ENCODE measurements around the gene EMILIN2. TPM values are rescaled to one million over a fixed set of nuclear protein-coding genes. Genes with fewer than 3 reads are reported as not detected.

EMILIN2 gene
- total and polyA plus RNA-seq, 9 of the 15 experiments (the other 6 are each of a cell fraction or from before 2014, with no cell fraction given): 0.01 to 0.40 (median 0.19) TPM

GRCh38 chr18:2959341-2959740, 112.5 kb downstream of the EMILIN2 start (continued):
- no peak for TF ChIP-seq ZNF280A (IDR thresholded peaks at IDR 0.05; ENCODE audit: low read depth, partially characterized antibody)
- TF ChIP-seq POLR2B (IDR thresholded peaks at IDR 0.05; ENCODE audit: low read depth, partially characterized antibody): no peak

GRCh38 chr18:2960983-2961696, 114.3 kb downstream of the EMILIN2 start:
- no peak overlapping the region for H3K4me2 ChIP-seq (ENCODE audit: insufficient read depth, low read length)
- intact Hi-C loops (cut with micrococcal nuclease) (no loop called here), in situ Hi-C loops (cut with MboI) (no loop called here)
- H3K9me1 ChIP-seq (ENCODE audit: control insufficient read depth, insufficient read depth, low read length): no peaks in the 10 kb centered on the region
- H3K4me3 ChIP-seq: no peak overlapping the region
- FAIRE-seq: no peak
- H3K79me2 ChIP-seq (ENCODE audit: control insufficient read depth, insufficient read depth, low read length): peaks cover 42% of the 10 kb centered on the region
- H4K20me1 ChIP-seq (replicated peaks; ENCODE audit: control insufficient read depth, insufficient read depth, low read length): no peaks in the 10 kb centered on the region
- H2AFZ ChIP-seq (ENCODE audit: low read depth, low read length): no peak overlapping the region
- H3K36me3 ChIP-seq (ENCODE audit: control insufficient read depth, insufficient read depth, low read length): peaks cover 38% of the 10 kb centered on the region
- H3K9ac ChIP-seq (ENCODE audit: insufficient read depth in 1 of 2, low read depth in 2 of 2, low read length in 2 of 2): no peak overlapping the region
- POLR2A ChIA-PET: interaction anchor here (0.7 to 3.3 kb wide), 4 partner anchors 11 to 195 kb away, joined by 3 to 27 read pairs (median 4); no protein-coding TSS in a partner anchor
- DNase-seq (ENCODE audit: extremely low read depth in 1 of 4, low spot score in 3 of 4): no peak
- no peak overlapping the region for H3K27ac ChIP-seq (ENCODE audit: extremely low read depth, low read depth, low read length)
- CTCF ChIA-PET (ENCODE audit: low intra/inter-chr PET ratio): no interaction called here
- no peaks in the 10 kb centered on the region for H3K4me1 ChIP-seq (replicated peaks in 1 of 2; ENCODE audit: control insufficient read depth in 2 of 2, insufficient read depth in 2 of 2, low read length in 2 of 2)
- H3K9me3 ChIP-seq (replicated peaks; ENCODE audit: control insufficient read depth, insufficient read depth, low read depth, low read length): no peaks in the 10 kb centered on the region
- no TSS peak for BruUV-seq (replicated peaks)
- no peaks in the 10 kb centered on the region for H3K27me3 ChIP-seq (ENCODE audit: control insufficient read depth in 2 of 2, insufficient read depth in 2 of 2, low read length in 2 of 2)
- WGBS (ENCODE audit: insufficient coverage, low coverage, missing lambda C conversion rate): 90% methylated on average over 7 of the region's 7 CpGs
- ATAC-seq: no peak
- no peak for TF ChIP-seq STAT5A (IDR thresholded peaks at IDR 0.05; ENCODE audit: borderline replicate concordance, low read length)
- no peak for TF ChIP-seq PATZ1 (CRISPR knock-in tag; IDR thresholded peaks at IDR 0.05; ENCODE audit: borderline replicate concordance)
- no peak for TF ChIP-seq ZNF232 (CRISPR knock-in tag; IDR thresholded peaks at IDR 0.05)
- TF ChIP-seq FIP1L1 (IDR thresholded peaks at IDR 0.05; ENCODE audit: low read depth, low read length, poor library complexity, severe bottlenecking): no peak
- no peak for TF ChIP-seq HDAC6 (IDR thresholded peaks at IDR 0.05; ENCODE audit: low read depth, low read length)
- TF ChIP-seq MED1 (CRISPR knock-in tag; IDR thresholded peaks at IDR 0.05; ENCODE audit: borderline replicate concordance): no peak
